ENCODE results near the gene ADORA3.

GRCh38 chr1:111462370-111463028, 40.9 kb downstream of the ADORA3 start:
- no peak for TF ChIP-seq CTCF (IDR thresholded peaks at IDR 0.05)
- TF ChIP-seq POLR2A (IDR thresholded peaks at IDR 0.05) = no peak
